H1 (cell line): ENCODE measurements around the gene NDST3. TPM values are rescaled to one million over a fixed set of nuclear protein-coding genes. Genes with fewer than 3 reads are reported as not detected.

Experiments
- CTCF ChIA-PET: fragments of 300-600 bp; sonication (Branson Sonifier 250); formaldehyde crosslinking; loops from one replicate; lab custom pipeline; 2021; ENCODE audit not compliant: partially characterized antibody; lab: Charles Lee
- POLR2A ChIA-PET: fragments of 300-600 bp; sonication (Branson Sonifier 250); formaldehyde crosslinking; loops from one replicate; lab custom pipeline; 2021; ENCODE audit warnings: inconsistent platforms; ENCODE audit not compliant: partially characterized antibody; lab: Charles Lee
- DNase-seq, 2 experiments: peaks; one replicate each; pipeline versions ENCODE4 v3.0.0 to v3.0.0-alpha.2; 2010 to 2022; ENCODE audit warnings: low spot score in 2 of 2, low read depth in 1 of 2, mixed read lengths in 1 of 2
- FAIRE-seq: peaks from 2 replicates; lab custom pipeline; 2011; peaks lifted over from hg19 to GRCh38; lab: Jason Lieb, UNC
- H2AFZ ChIP-seq: 2 replicates; pipeline ENCODE4 v1.8.1; 2012; ENCODE audit warnings: low read length, inconsistent platforms
- H2AK5ac ChIP-seq: 2 replicates; pipeline ENCODE4 v1.6.1; 2013; ENCODE audit warnings: low read depth, low read length
- H2BK120ac ChIP-seq: replicated peaks from 2 replicates; pipeline ENCODE3; 2013; ENCODE audit warnings: low read depth, low read length, inconsistent platforms
- H2BK12ac ChIP-seq: 2 replicates; pipeline ENCODE4 v1.6.1; 2013; ENCODE audit warnings: low read depth, low read length
- H2BK15ac ChIP-seq: 2 replicates; pipeline ENCODE4 v1.6.1; 2013; ENCODE audit warnings: low read length
- H2BK20ac ChIP-seq: 2 replicates; pipeline ENCODE4 v1.6.1; 2013; ENCODE audit warnings: low read length
- H2BK5ac ChIP-seq: 2 replicates; pipeline ENCODE4 v1.6.1; 2013; ENCODE audit warnings: low read depth, low read length
- H3K14ac ChIP-seq: 2 replicates; pipeline ENCODE4 v1.6.1; 2013; ENCODE audit warnings: inconsistent platforms; ENCODE audit not compliant: insufficient read length
- H3K18ac ChIP-seq: 2 replicates; pipeline ENCODE4 v1.6.1; 2013; ENCODE audit warnings: low read length; ENCODE audit errors: extremely low read depth
- H3K23ac ChIP-seq: 2 replicates; pipeline ENCODE4 v1.6.1; 2013; ENCODE audit warnings: inconsistent platforms; ENCODE audit not compliant: insufficient read length
- H3K23me2 ChIP-seq: 2 replicates; pipeline ENCODE4 v1.6.1; 2013; ENCODE audit warnings: low read depth, low read length
- H3K27ac ChIP-seq: 2 replicates; pipeline ENCODE4 v1.6.1; 2011; ENCODE audit warnings: low read depth, low read length, inconsistent platforms
- H3K27me3 ChIP-seq, 4 experiments: replicated peaks in 1 of 4; 1 replicate in 1 of 4; 2 replicates in 3 of 4; pipeline versions ENCODE4 v1.6.1 to v1.8.1; 2011 to 2013; ENCODE audit warnings: low read length in 3 of 4, mild to moderate bottlenecking in 3 of 4, inconsistent platforms in 2 of 4, mixed read lengths in 2 of 4, moderate library complexity in 1 of 4; ENCODE audit not compliant: control insufficient read depth in 3 of 4, insufficient read depth in 3 of 4; ENCODE audit errors: extremely low read depth in 1 of 4
- H3K36me3 ChIP-seq, 4 experiments: 2 replicates each; pipeline versions ENCODE4 v1.6.1 to v1.8.1; 2011 to 2013; ENCODE audit warnings: mild to moderate bottlenecking in 4 of 4, low read length in 3 of 4, moderate library complexity in 2 of 4, control low read depth in 1 of 4, inconsistent platforms in 1 of 4; ENCODE audit not compliant: insufficient read depth in 4 of 4, control insufficient read depth in 2 of 4
- H3K4ac ChIP-seq: replicated peaks from 2 replicates; pipeline ENCODE3; 2013; ENCODE audit warnings: low read length, low read depth, mixed read lengths, inconsistent platforms; ENCODE audit not compliant: insufficient read length
- H3K4me1 ChIP-seq, 4 experiments: replicated peaks in 1 of 4; 1 replicate in 1 of 4; 2 replicates in 3 of 4; pipeline versions ENCODE4 v1.6.1 to v1.8.1; 2011 to 2013; ENCODE audit warnings: low read length in 3 of 4, inconsistent platforms in 2 of 4, mixed read lengths in 1 of 4; ENCODE audit not compliant: insufficient read depth in 4 of 4, control insufficient read depth in 3 of 4
- H3K4me2 ChIP-seq, 2 experiments: 2 replicates each; pipeline versions ENCODE4 v1.6.1 to v1.8.1; 2011 to 2013; ENCODE audit warnings: low read depth in 2 of 2, low read length in 2 of 2, control low read depth in 1 of 2, inconsistent platforms in 1 of 2, mild to moderate bottlenecking in 1 of 2; ENCODE audit not compliant: insufficient read depth in 1 of 2
- H3K4me3 ChIP-seq, 4 experiments: fragments of 200-600, 300-600 bp in 1 of 4; sonication (generic), shearing (Covaris generic), sonication (Bioruptor Twin) in 1 of 4; 2 replicates each; pipeline versions ENCODE4 v1.5.1 to v1.8.1; 2011 to 2016; ENCODE audit warnings: low read length in 4 of 4, low read depth in 3 of 4, control low read depth in 2 of 4, inconsistent platforms in 2 of 4, mild to moderate bottlenecking in 2 of 4, mixed read lengths in 1 of 4, moderate library complexity in 1 of 4; ENCODE audit not compliant: insufficient read depth in 2 of 4; ENCODE audit errors: extremely low read depth in 1 of 4
- H3K56ac ChIP-seq: replicated peaks from 2 replicates; pipeline ENCODE3; 2013; ENCODE audit warnings: low read depth, mild to moderate bottlenecking, mixed read lengths, low read length, inconsistent platforms; ENCODE audit not compliant: insufficient read length
- H3K79me1 ChIP-seq: 2 replicates; pipeline ENCODE4 v1.6.1; 2013; ENCODE audit warnings: low read depth, low read length, control low read depth
- H3K79me2 ChIP-seq, 2 experiments: 2 replicates each; pipeline versions ENCODE4 v1.6.1 to v1.8.1; 2012 to 2013; ENCODE audit warnings: low read length in 2 of 2, mild to moderate bottlenecking in 2 of 2, inconsistent platforms in 1 of 2; ENCODE audit not compliant: insufficient read depth in 2 of 2, control insufficient read depth in 1 of 2
- H3K9ac ChIP-seq, 4 experiments: replicated peaks in 1 of 4; 1 replicate in 1 of 4; 2 replicates in 3 of 4; pipeline versions ENCODE4 v1.6.1 to v1.8.1; 2011 to 2013; ENCODE audit warnings: low read depth in 3 of 4, low read length in 3 of 4, control low read depth in 2 of 4, mild to moderate bottlenecking in 2 of 4, moderate library complexity in 2 of 4, inconsistent platforms in 1 of 4; ENCODE audit errors: extremely low read depth in 1 of 4
- H3K9me3 ChIP-seq, 2 experiments: 2 replicates each; pipeline versions ENCODE4 v1.6.1 to v1.8.1; 2012 to 2013; ENCODE audit warnings: mild to moderate bottlenecking in 2 of 2, moderate library complexity in 2 of 2, control low read depth in 1 of 2, inconsistent platforms in 1 of 2, low read depth in 1 of 2, low read length in 1 of 2, mixed read lengths in 1 of 2; ENCODE audit not compliant: insufficient read depth in 2 of 2
- H4K20me1 ChIP-seq, 2 experiments: replicated peaks in 1 of 2; 2 replicates each; pipeline versions ENCODE3 to v1.8.1; 2011 to 2013; ENCODE audit warnings: inconsistent platforms in 2 of 2, low read length in 2 of 2, mild to moderate bottlenecking in 1 of 2; ENCODE audit not compliant: insufficient read depth in 2 of 2, control insufficient read depth in 1 of 2
- H4K5ac ChIP-seq: 2 replicates; pipeline ENCODE4 v1.6.1; 2013; ENCODE audit warnings: low read length, low read depth, mixed read lengths, inconsistent platforms; ENCODE audit not compliant: insufficient read length
- H4K8ac ChIP-seq: 2 replicates; pipeline ENCODE4 v1.8.0; 2013; ENCODE audit warnings: mild to moderate bottlenecking, moderate library complexity, low read length, inconsistent platforms; ENCODE audit not compliant: insufficient read depth; ENCODE audit errors: extremely low read depth
- H4K91ac ChIP-seq: replicated peaks from 2 replicates; pipeline ENCODE3; 2013; ENCODE audit warnings: low read length, mixed read lengths, inconsistent platforms; ENCODE audit not compliant: insufficient read length
- CEBPB ChIP-seq: IDR thresholded peaks from 2 replicates; pipeline ENCODE4 v1.6.1; 2012; ENCODE audit warnings: low read depth, low read length
- PHF8 ChIP-seq: fragments of 200-600 bp; sonication (generic); conservative IDR thresholded peaks from 2 replicates; pipeline ENCODE4 v1.7.1; 2012; ENCODE audit warnings: low read depth, mild to moderate bottlenecking, inconsistent platforms, low read length, moderate library complexity
- RFX5 ChIP-seq: IDR thresholded peaks from 2 replicates; pipeline ENCODE4 v1.6.1; 2011; ENCODE audit warnings: low read depth, low read length, improper control_type of control experiment, borderline replicate concordance
- WGBS, 2 experiments: shearing (Covaris generic) in 1 of 2; methylation state at CpG; one replicate each; pipeline versions ENCODE4 v1.1.6 to v1.1.7; 2013 to 2015; ENCODE audit warnings: low lambda C conversion rate in 2 of 2, mixed read lengths in 2 of 2, inconsistent platforms in 1 of 2, low coverage in 1 of 2, missing lambda C conversion rate in 1 of 2; ENCODE audit not compliant: insufficient replicate concordance in 2 of 2, insufficient coverage in 1 of 2, insufficient read length in 1 of 2; ENCODE audit errors: extremely low coverage in 1 of 2, missing lambda C conversion rate in 1 of 2; 5-methylcytosine and 5-hydroxymethylcytosine counted together
- polyA plus RNA-seq, 7 experiments: library from polyadenylated mRNA; depleted of rRNA in 3 of 7; stranded (reverse) in 5 of 7; unstranded in 2 of 7; fragments of >200 nt in 5 of 7; fragments of 200-250 nt in 2 of 7; gene quantifications; 1 replicate in 5 of 7; 2 replicates in 1 of 7; 4 replicates in 1 of 7; pipeline versions ENCODE4 v1.2.1 to v1.2.3, GENCODE V29; 2011 to 2013; ENCODE audit warnings: missing spikeins in 2 of 7, mixed read lengths in 2 of 7
- total RNA-seq: library from RNA; stranded (reverse); fragmentation: NEBNext Ultra II Directional; extraction: Animal tissue kit (Norgen Biotek cat#: 25700); gene quantifications from 2 replicates; pipeline ENCODE4 v1.2.1, GENCODE V29; 2021

NDST3 gene
- total and polyA plus RNA-seq, 2 of the 8 experiments (the other 6 are each of a cell fraction or from before 2014, with no cell fraction given), result 0.35 to 0.60 TPM

DNA sequence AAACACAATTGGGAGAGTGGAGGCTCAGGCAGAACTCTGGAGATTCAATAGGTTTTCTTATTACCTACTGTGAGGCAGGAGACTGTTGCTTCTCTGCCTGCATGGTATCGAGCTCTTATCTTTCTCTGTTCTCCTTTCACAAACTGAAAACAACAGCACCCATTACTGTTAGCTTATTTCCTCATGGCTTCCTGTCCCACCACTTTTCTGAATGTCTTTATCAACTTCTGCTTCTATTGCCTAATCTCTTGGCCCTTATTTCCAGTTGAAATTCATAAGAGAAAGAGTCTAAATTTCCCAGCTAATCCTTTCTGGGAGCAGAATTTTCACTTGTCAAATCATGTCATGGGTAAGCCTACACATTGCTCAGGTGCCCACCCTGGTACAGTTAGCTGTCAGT lies 46.8 kb upstream of the NDST3 start:
- Histone ChIP-seq H4K91ac (no peak overlapping the region), H3K23me2 (no peaks in the 10 kb centered on the region), H3K18ac (no peak overlapping the region), H3K36me3 (no peaks in the 10 kb centered on the region), H3K4me2 (no peak overlapping the region), H3K9me3 (no peaks in the 10 kb centered on the region), H3K27me3 (no peaks in the 10 kb centered on the region), H2AK5ac (no peak overlapping the region), H2BK20ac (no peak overlapping the region), H3K4me3 (no peak overlapping the region), H3K14ac (no peak overlapping the region), H2BK5ac (no peak overlapping the region), H4K20me1 (no peaks in the 10 kb centered on the region), H3K56ac (no peak overlapping the region), H3K9ac (no peak overlapping the region), H3K27ac (no peak overlapping the region), H4K8ac (no peak overlapping the region), H3K4ac (no peak overlapping the region), H3K79me1 (no peaks in the 10 kb centered on the region), H2AFZ (peak overlapping the region; percentile 58; the same call in 1 of the 2 replicates), H3K79me2 (no peaks in the 10 kb centered on the region), H4K5ac (no peak overlapping the region), H2BK15ac (no peak overlapping the region), H2BK12ac (no peak overlapping the region), H3K4me1 (no peaks in the 10 kb centered on the region), H3K23ac (no peak overlapping the region), H2BK120ac (no peak overlapping the region)
- ChIA-PET POLR2A (interaction anchor here (0.5 kb wide), 1 partner anchor 65 kb away, joined by 3 read pairs; no protein-coding TSS in a partner anchor), CTCF (interaction anchor here (0.8 to 2.6 kb wide), 4 partner anchors 10 to 157 kb away, joined by 3 to 7 read pairs (median 3); no protein-coding TSS in a partner anchor)
- WGBS, 2 experiments, result 94% methylated on average over 1 of the region's 1 CpG; no CpG with 5 or more reads in 1 of the 2 experiments
- no peak for FAIRE-seq
- DNase-seq, result no peak
- TF ChIP-seq CEBPB (no peak), PHF8 (no peak), RFX5 (no peak)
